ENCODE results near the gene GPR35.

The GPR35 gene

GRCh38 chr2:240622531-240623235 lies 2.6 kb upstream of the GPR35 start:
- in situ Hi-C loops (cut with HindIII; ENCODE audit: low sequenced_read_pairs): no loop called here

GRCh38 chr2:240623531-240624010 lies 1.7 kb upstream of the GPR35 start:
- in situ Hi-C loops (cut with HindIII; ENCODE audit: low sequenced_read_pairs): no loop called here

GRCh38 chr2:240624011-240624949 lies 1.0 kb upstream of the GPR35 start:
- in situ Hi-C loops (cut with HindIII; ENCODE audit: low sequenced_read_pairs): no loop called here

- in situ Hi-C loops (cut with HindIII; ENCODE audit: low sequenced_read_pairs): no loop called here
These were observed 1.4 kb downstream of the GPR35 start for GRCh38 chr2:240626531-240627300.

- in situ Hi-C loops (cut with HindIII; ENCODE audit: low sequenced_read_pairs): no loop called here
These were observed 2.6 kb downstream of the GPR35 start for GRCh38 chr2:240627736-240628506.

GRCh38 chr2:240628507-240628807 lies 3.2 kb downstream of the GPR35 start:
- in situ Hi-C loops (cut with HindIII; ENCODE audit: low sequenced_read_pairs): no loop called here

GRCh38 chr2:240628808-240629618 lies 3.7 kb downstream of the GPR35 start:
- in situ Hi-C loops (cut with HindIII; ENCODE audit: low sequenced_read_pairs): no loop called here

GRCh38 chr2:240629619-240629967 lies 4.3 kb downstream of the GPR35 start:
- in situ Hi-C loops (cut with HindIII; ENCODE audit: low sequenced_read_pairs): no loop called here

- in situ Hi-C loops (cut with HindIII; ENCODE audit: low sequenced_read_pairs): no loop called here
These were observed 4.9 kb downstream of the GPR35 start for GRCh38 chr2:240629968-240630770.

- in situ Hi-C loops (cut with HindIII; ENCODE audit: low sequenced_read_pairs): no loop called here
These were observed 5.7 kb downstream of the GPR35 start for GRCh38 chr2:240630771-240631547.

- in situ Hi-C loops (cut with HindIII; ENCODE audit: low sequenced_read_pairs): no loop called here
These were observed 6.4 kb downstream of the GPR35 start for GRCh38 chr2:240631548-240632305.

GRCh38 chr2:240632306-240632721 lies 7.0 kb downstream of the GPR35 start:
- in situ Hi-C loops (cut with HindIII; ENCODE audit: low sequenced_read_pairs): no loop called here

- in situ Hi-C loops (cut with HindIII; ENCODE audit: low sequenced_read_pairs): no loop called here
These were observed 10.1 kb downstream of the GPR35 start for GRCh38 chr2:240635121-240635997.

GRCh38 chr2:240635998-240636547 lies 10.8 kb downstream of the GPR35 start:
- in situ Hi-C loops (cut with HindIII; ENCODE audit: low sequenced_read_pairs): no loop called here

GRCh38 chr2:240636563-240637115 lies 11.4 kb downstream of the GPR35 start:
- in situ Hi-C loops (cut with HindIII; ENCODE audit: low sequenced_read_pairs): no loop called here
